GM06990 (cell line): ENCODE data around the gene SEL1L3.
A peak's percentile ranks its signal among the peaks of the same experiment; 100 is the strongest.
"Not testable (repeated sequence)": the region's sequence is repeated elsewhere in the genome, so short reads cannot be mapped to it uniquely, and the experiment has no call there.

Experiments used
- DNase-seq: peaks from one replicate; pipeline ENCODE4 v3.0.0-alpha.2; 2011; ENCODE audit not compliant: insufficient read length; ENCODE audit errors: extremely low read depth
- H3K27me3 ChIP-seq: replicated peaks from 2 replicates; pipeline ENCODE4 v1.6.0; 2011; ENCODE audit warnings: low read length; ENCODE audit not compliant: control insufficient read depth, insufficient read depth
- H3K36me3 ChIP-seq: 2 replicates; pipeline ENCODE4 v1.5.1; 2011; ENCODE audit warnings: low read length; ENCODE audit not compliant: control insufficient read depth, insufficient read depth
- H3K4me3 ChIP-seq: replicated peaks from 2 replicates; pipeline ENCODE4 v1.5.1; 2011; ENCODE audit warnings: low read depth, mild to moderate bottlenecking, control low read depth, low read length
- TF ChIP-seq, protein P1 (sequence below): IDR thresholded peaks from 2 replicates; pipeline ENCODE4 v1.5.1; 2011; ENCODE audit warnings: low read length, control low read depth, mild to moderate bottlenecking, inconsistent platforms; ENCODE audit not compliant: insufficient read depth, poor library complexity, severe bottlenecking

The SEL1L3 gene

DNA sequence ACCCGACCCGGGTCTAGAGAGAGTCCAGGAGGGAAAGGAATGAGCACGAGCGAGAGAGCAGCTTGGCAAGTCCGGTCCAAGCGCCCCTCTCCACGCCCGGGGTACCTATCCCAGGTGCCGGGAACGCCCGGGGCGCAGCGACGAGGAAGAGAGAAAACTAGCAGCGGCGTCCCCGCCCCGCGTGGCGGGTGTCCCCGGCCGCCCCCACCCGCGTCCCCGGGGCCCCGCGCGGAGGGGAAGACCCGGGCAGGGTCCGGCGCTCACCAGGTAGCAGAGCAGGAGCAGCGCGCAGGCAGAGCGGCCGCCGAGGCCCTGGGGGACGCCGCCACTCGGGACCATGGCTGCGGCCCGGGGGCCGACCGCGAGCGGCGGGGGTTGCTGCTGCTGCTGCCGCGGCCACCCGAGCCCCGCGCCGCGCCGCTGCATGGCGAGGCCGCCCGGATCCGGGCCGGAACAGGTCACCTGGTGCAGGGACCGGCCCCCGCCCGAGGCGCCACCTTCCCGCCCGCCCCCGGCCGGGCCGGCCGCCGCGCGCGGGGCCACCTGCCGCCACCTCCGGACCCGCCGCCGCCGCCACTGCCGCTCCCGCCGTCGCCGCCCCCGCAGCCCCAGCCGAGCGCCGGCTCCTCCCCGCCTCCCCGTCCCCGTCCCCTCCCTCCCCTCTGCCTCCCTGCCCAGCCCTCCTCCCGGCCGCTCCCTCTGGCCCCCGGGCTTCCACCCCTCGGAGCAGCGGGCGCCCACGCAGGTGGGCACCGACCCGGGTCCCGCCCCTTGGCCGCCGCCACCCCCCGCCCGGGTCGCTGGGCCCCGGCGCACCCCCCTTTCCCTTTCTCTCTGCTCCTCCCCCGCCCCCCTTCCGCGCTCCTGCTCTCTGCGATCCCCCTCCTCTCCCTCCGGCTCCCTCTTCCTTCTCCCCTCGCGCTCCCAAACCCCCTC is at the start of gene SEL1L3:
Gene SEL1L3 (minus strand): TSS at position 578 of the 936 bp plus-strand sequence. CDS start 152 bp downstream, at position 426.
- DNase-seq: peak; percentile 70
- H3K27me3 ChIP-seq: no peaks in the 10 kb centered on the region
- no peaks in the 10 kb centered on the region for H3K36me3 ChIP-seq
- TF ChIP-seq, protein P1, sequence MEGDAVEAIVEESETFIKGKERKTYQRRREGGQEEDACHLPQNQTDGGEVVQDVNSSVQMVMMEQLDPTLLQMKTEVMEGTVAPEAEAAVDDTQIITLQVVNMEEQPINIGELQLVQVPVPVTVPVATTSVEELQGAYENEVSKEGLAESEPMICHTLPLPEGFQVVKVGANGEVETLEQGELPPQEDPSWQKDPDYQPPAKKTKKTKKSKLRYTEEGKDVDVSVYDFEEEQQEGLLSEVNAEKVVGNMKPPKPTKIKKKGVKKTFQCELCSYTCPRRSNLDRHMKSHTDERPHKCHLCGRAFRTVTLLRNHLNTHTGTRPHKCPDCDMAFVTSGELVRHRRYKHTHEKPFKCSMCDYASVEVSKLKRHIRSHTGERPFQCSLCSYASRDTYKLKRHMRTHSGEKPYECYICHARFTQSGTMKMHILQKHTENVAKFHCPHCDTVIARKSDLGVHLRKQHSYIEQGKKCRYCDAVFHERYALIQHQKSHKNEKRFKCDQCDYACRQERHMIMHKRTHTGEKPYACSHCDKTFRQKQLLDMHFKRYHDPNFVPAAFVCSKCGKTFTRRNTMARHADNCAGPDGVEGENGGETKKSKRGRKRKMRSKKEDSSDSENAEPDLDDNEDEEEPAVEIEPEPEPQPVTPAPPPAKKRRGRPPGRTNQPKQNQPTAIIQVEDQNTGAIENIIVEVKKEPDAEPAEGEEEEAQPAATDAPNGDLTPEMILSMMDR: no peak
- peak within 1 kb of the TSS; percentile 71 for H3K4me3 ChIP-seq

DNA sequence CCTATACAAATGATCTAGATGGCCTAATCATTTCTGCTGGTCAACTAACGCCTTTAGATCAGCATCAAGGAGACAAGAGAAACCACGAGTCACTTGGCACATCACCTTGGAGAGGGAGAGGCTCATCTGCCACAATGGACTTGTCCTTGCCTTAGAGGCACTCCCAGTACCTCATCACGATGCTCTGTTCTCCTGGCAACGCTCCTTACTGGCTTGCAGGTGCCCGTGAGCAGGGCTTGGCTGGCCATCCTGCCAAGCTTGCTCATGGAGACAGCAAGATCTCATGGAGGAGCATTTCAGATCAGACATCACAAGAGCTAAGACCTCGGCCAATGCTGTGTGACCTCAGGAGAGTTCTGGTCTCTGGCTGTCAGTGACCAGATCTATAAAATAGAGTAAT is 48.6 kb upstream of the SEL1L3 start:
- DNase-seq: no peak
- TF ChIP-seq, protein P1: no peak
- Histone ChIP-seq H3K4me3 (no peak overlapping the region), H3K36me3 (no peaks in the 10 kb centered on the region), H3K27me3 (no peaks in the 10 kb centered on the region)

DNA sequence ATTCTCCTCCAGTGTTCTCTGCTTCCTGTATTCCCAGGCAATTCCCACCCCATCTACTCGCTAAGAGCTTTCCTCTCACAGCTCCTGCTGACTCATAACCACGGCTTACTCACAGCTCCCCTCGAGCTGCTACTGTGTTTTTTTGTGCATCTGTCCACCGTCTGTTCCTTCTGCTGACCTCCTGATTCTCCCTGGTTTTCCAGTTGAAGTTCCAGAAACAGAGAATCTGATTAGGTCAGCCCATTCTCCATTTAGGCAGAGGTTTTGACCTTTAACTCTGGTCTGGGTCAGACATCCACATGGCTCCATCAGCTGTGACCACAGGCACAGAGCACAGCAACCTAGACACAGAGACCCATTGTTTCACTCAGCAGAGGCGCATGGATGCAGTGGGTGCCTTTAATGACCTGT is 45.7 kb upstream of the SEL1L3 start:
- TF ChIP-seq, protein P1: no peak
- Histone ChIP-seq H3K36me3 (no peaks in the 10 kb centered on the region), H3K4me3 (no peak overlapping the region), H3K27me3 (no peaks in the 10 kb centered on the region)
- DNase-seq: no peak

DNA sequence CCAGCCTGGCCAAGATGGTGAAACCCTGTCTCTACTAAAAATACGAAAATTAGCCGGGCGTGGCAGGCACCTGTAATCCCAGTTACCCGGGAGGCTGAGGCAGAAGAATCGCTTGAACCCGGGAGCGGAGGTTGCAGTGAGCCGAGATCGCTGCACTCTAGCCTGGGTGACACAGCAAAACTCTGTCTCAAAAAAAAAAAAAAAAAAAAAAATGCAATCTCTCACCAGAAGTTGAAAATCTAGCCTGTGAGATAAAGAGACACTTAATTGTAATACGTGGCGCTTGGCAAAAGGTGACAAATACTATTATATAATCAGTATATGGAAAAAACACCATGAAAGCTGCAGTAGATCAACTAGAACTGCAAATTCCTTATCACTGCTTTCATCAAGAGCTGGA is 43.3 kb upstream of the SEL1L3 start:
- H3K4me3 ChIP-seq, H3K27me3 ChIP-seq, H3K36me3 ChIP-seq, DNase-seq: not testable (repeated sequence)

DNA sequence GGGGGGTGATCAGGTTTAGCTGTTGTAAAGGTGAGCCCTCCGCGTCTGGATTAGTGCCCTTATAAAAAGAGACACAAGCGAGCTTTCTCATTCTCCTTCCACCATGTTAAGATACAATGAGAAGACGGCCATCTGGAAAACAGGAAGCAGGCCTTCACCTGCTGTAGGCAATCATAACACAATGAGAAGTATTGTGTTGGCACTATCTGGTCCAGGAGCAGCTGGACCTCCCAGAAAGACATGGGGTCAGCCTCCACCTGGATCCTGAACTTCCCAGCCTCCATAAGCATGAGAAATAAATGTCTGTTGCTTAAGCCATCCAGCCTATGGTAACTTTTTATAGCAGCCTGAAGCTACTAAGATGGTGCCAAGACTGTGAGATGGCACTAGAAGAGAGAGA is 42.6 kb upstream of the SEL1L3 start:
- TF ChIP-seq, protein P1: no peak
- Histone ChIP-seq H3K27me3 (no peaks in the 10 kb centered on the region), H3K4me3 (no peak overlapping the region), H3K36me3 (no peaks in the 10 kb centered on the region)
- no peak for DNase-seq

DNA sequence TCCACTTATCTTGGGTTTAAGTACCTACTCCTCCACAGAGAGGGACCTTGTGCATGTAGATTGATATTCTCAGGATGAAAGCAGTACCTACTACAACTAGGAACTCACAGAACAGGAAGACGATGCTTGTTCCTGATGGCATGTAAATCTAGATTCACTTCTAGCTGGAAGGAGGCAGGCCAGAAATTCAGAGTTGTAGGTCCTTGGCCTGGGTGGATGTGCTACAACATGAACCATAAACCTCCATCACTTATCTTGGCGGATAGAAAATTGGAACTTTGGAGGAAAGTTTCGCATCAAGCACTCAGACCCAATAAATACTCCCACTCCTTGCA is 41.9 kb upstream of the SEL1L3 start:
- Histone ChIP-seq H3K4me3 (no peak overlapping the region), H3K27me3 (no peaks in the 10 kb centered on the region), H3K36me3 (no peaks in the 10 kb centered on the region)
- TF ChIP-seq, protein P1: no peak
- DNase-seq: no peak
